GM10266 (cell line): ENCODE results near the gene AKAP14.
"Not testable (repeated sequence)": the region's sequence is repeated elsewhere in the genome, so short reads cannot be mapped to it uniquely, and the experiment has no call there.

Source experiments
- DNase-seq: peaks from one replicate; pipeline ENCODE4 v3.0.0; 2012; ENCODE audit errors: extremely low spot score
- TF ChIP-seq, protein P1 (sequence below): IDR thresholded peaks from 2 replicates; pipeline ENCODE4 v1.5.1; 2012; ENCODE audit warnings: mild to moderate bottlenecking, low read depth; ENCODE audit not compliant: control insufficient read depth, insufficient read depth; ENCODE audit errors: missing control alignments

AKAP14 gene

DNA sequence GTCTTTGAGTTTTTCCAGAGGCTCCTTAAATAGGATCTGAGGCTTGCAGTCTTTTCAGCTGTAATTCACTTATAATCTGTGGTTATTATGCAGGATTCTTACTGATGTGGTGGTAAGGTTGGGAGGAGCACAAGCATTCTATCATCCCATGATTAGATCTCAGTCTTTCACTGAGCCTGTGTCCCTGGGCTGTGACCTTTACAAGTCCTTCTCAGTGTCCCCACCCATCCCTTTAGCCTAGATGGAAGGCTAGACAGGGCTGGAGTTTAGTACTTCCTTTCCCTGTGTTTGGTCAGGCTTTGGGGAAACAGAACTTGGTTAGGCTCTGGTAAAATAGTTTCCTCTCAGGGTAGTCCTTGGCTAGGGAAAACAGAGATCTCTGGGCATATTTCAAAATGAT, 64.9 kb downstream of the AKAP14 start:
- DNase-seq = no peak
- TF ChIP-seq, protein P1, sequence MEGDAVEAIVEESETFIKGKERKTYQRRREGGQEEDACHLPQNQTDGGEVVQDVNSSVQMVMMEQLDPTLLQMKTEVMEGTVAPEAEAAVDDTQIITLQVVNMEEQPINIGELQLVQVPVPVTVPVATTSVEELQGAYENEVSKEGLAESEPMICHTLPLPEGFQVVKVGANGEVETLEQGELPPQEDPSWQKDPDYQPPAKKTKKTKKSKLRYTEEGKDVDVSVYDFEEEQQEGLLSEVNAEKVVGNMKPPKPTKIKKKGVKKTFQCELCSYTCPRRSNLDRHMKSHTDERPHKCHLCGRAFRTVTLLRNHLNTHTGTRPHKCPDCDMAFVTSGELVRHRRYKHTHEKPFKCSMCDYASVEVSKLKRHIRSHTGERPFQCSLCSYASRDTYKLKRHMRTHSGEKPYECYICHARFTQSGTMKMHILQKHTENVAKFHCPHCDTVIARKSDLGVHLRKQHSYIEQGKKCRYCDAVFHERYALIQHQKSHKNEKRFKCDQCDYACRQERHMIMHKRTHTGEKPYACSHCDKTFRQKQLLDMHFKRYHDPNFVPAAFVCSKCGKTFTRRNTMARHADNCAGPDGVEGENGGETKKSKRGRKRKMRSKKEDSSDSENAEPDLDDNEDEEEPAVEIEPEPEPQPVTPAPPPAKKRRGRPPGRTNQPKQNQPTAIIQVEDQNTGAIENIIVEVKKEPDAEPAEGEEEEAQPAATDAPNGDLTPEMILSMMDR = no peak

GRCh38 chrX:119966837-119967236, 71.1 kb downstream of the AKAP14 start:
- not testable (repeated sequence) for DNase-seq
